Measurements from ENCODE around the gene PLAAT3.
"Not testable (repeated sequence)": the region's sequence is repeated elsewhere in the genome, so short reads cannot be mapped to it uniquely, and the experiment has no call there.

PLAAT3 gene

GRCh38 chr11:63567044-63567840 lies 47.0 kb downstream of the PLAAT3 start:
- no peak for DNase-seq (ENCODE audit: low spot score)

GRCh38 chr11:63564784-63565350 lies 49.4 kb downstream of the PLAAT3 start:
- DNase-seq (ENCODE audit: low spot score), result no peak

GRCh38 chr11:63564056-63564774 lies 50.0 kb downstream of the PLAAT3 start:
- no peak for DNase-seq (ENCODE audit: low spot score)

GRCh38 chr11:63563201-63564055 lies 50.8 kb downstream of the PLAAT3 start, which contains the start of gene PLAAT2:
TSS of gene PLAAT2 (minus strand) at chr11:63563379. CDS start at chr11:63563324, 55 bp downstream.
- no peak for DNase-seq (ENCODE audit: low spot score)

GRCh38 chr11:63560506-63561180 lies 53.6 kb downstream of the PLAAT3 start:
- no peak for DNase-seq (ENCODE audit: low spot score)

- no peak for DNase-seq (ENCODE audit: low spot score)
These were observed 55.6 kb downstream of the PLAAT3 start for GRCh38 chr11:63558459-63559157.

- no peak for DNase-seq (ENCODE audit: low spot score)
These were observed 56.7 kb downstream of the PLAAT3 start for GRCh38 chr11:63557570-63557969.

- DNase-seq (ENCODE audit: low spot score), result no peak
These were observed 57.7 kb downstream of the PLAAT3 start for GRCh38 chr11:63556404-63557013.

- no peak for DNase-seq (ENCODE audit: low spot score)
These were observed 59.4 kb downstream of the PLAAT3 start for GRCh38 chr11:63554877-63555223.

GRCh38 chr11:63553759-63554158 lies 60.5 kb downstream of the PLAAT3 start:
- no peak for DNase-seq (ENCODE audit: low spot score)

- DNase-seq (ENCODE audit: low spot score), result no peak
These were observed 61.3 kb downstream of the PLAAT3 start for GRCh38 chr11:63552921-63553320.

GRCh38 chr11:63551889-63552266 lies 62.4 kb downstream of the PLAAT3 start:
- DNase-seq (ENCODE audit: low spot score), result no peak

- no peak for DNase-seq (ENCODE audit: low spot score)
These were observed 62.9 kb downstream of the PLAAT3 start for GRCh38 chr11:63551091-63551888.

- not testable (repeated sequence) for DNase-seq (ENCODE audit: low spot score)
These were observed 64.0 kb downstream of the PLAAT3 start for GRCh38 chr11:63550156-63550700.

- no peak for DNase-seq (ENCODE audit: low spot score)
These were observed 64.8 kb downstream of the PLAAT3 start for GRCh38 chr11:63549411-63549810.

- DNase-seq (ENCODE audit: low spot score), result no peak
These were observed 66.1 kb downstream of the PLAAT3 start for GRCh38 chr11:63548178-63548577.

GRCh38 chr11:63547061-63547460 lies 67.2 kb downstream of the PLAAT3 start:
- DNase-seq (ENCODE audit: low spot score), result no peak

GRCh38 chr11:63543711-63544110 lies 70.5 kb downstream of the PLAAT3 start:
- DNase-seq (ENCODE audit: low spot score), result no peak

- DNase-seq (ENCODE audit: low spot score), result not testable (repeated sequence)
These were observed 71.7 kb downstream of the PLAAT3 start for GRCh38 chr11:63542506-63542905.
